Fibroblast of lung (primary cell): ENCODE data around the gene COL10A1.

ENCODE experiments used
- EZH2 ChIP-seq: IDR thresholded peaks from 2 replicates; pipeline ENCODE4 v1.5.1; 2012; ENCODE audit warnings: low read length, control low read depth, mild to moderate bottlenecking; ENCODE audit errors: missing control alignments
- TF ChIP-seq, protein P1 (sequence below), 2 donors: IDR thresholded peaks in 1 of 2; conservative IDR thresholded peaks in 1 of 2; 1 replicate in 1 of 2; 2 replicates in 1 of 2; pipeline ENCODE4 v1.5.1; 2011 to 2012; ENCODE audit warnings: low read length in 2 of 2, control low read depth in 1 of 2, inconsistent platforms in 1 of 2, low read depth in 1 of 2, mild to moderate bottlenecking in 1 of 2

DNA sequence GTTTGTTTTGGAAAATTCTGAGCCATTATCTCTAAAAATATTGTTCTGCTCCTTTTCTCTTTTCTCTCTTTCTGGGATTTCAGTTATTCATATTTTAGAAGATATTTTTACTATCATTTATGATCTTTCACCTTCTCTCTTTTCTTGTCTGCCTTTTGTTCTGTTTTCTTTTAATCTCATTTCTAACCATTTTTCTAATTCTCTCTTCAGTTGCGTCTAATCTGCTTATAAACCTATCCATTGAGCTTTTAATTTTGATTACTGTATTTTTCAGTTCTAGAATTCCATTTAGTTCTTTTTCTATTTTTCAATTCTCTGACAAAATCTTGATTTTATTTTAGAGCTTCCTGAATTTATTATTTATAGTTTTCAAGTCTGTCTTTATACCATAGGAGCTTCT is 42.2 kb upstream of the COL10A1 start:
- TF ChIP-seq, protein P1, sequence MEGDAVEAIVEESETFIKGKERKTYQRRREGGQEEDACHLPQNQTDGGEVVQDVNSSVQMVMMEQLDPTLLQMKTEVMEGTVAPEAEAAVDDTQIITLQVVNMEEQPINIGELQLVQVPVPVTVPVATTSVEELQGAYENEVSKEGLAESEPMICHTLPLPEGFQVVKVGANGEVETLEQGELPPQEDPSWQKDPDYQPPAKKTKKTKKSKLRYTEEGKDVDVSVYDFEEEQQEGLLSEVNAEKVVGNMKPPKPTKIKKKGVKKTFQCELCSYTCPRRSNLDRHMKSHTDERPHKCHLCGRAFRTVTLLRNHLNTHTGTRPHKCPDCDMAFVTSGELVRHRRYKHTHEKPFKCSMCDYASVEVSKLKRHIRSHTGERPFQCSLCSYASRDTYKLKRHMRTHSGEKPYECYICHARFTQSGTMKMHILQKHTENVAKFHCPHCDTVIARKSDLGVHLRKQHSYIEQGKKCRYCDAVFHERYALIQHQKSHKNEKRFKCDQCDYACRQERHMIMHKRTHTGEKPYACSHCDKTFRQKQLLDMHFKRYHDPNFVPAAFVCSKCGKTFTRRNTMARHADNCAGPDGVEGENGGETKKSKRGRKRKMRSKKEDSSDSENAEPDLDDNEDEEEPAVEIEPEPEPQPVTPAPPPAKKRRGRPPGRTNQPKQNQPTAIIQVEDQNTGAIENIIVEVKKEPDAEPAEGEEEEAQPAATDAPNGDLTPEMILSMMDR (conservative IDR thresholded peaks at IDR 0.05 in 1 of 2, IDR thresholded peaks at IDR 0.05 in 1 of 2; ENCODE audit: low read depth in 1 of 2, low read length in 2 of 2) = no peak
- TF ChIP-seq EZH2 = no peak
